ENCODE data around the gene USF2.

The USF2 gene

DNA sequence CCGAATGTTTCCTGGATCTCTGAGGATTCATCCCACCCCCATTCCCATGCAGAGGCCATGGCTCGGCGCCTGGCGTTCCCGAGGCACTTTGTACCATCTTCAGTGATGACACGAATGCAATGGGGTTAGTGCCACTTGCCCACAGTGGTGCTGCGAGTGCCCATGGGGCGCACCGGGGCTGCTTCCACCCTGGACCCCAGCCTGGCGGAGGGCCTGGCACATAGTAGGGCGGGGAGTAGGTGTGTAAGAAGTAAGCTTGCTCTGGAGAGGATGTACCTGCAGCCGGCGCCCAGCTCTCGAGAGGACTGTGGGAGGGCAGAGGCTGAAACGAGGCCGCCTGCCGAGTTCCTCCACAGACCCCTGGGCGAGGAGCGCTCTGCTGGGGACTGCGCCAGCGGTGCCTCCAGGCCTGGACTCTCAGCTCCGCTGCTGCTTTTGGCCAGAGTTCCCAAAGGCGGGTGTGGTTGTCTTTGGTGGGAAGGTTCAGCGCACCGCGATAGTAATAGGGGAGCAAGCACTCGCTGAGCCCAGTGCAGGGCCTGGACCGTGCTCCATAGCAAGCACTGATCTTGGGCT lies 8.0 kb downstream of the USF2 start:
- TF ChIP-seq, protein P1, sequence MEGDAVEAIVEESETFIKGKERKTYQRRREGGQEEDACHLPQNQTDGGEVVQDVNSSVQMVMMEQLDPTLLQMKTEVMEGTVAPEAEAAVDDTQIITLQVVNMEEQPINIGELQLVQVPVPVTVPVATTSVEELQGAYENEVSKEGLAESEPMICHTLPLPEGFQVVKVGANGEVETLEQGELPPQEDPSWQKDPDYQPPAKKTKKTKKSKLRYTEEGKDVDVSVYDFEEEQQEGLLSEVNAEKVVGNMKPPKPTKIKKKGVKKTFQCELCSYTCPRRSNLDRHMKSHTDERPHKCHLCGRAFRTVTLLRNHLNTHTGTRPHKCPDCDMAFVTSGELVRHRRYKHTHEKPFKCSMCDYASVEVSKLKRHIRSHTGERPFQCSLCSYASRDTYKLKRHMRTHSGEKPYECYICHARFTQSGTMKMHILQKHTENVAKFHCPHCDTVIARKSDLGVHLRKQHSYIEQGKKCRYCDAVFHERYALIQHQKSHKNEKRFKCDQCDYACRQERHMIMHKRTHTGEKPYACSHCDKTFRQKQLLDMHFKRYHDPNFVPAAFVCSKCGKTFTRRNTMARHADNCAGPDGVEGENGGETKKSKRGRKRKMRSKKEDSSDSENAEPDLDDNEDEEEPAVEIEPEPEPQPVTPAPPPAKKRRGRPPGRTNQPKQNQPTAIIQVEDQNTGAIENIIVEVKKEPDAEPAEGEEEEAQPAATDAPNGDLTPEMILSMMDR (IDR thresholded peaks at IDR 0.05; ENCODE audit: low read depth, low read length) = no peak
- no peak for DNase-seq (ENCODE audit: extremely low read depth, low read depth)

DNA sequence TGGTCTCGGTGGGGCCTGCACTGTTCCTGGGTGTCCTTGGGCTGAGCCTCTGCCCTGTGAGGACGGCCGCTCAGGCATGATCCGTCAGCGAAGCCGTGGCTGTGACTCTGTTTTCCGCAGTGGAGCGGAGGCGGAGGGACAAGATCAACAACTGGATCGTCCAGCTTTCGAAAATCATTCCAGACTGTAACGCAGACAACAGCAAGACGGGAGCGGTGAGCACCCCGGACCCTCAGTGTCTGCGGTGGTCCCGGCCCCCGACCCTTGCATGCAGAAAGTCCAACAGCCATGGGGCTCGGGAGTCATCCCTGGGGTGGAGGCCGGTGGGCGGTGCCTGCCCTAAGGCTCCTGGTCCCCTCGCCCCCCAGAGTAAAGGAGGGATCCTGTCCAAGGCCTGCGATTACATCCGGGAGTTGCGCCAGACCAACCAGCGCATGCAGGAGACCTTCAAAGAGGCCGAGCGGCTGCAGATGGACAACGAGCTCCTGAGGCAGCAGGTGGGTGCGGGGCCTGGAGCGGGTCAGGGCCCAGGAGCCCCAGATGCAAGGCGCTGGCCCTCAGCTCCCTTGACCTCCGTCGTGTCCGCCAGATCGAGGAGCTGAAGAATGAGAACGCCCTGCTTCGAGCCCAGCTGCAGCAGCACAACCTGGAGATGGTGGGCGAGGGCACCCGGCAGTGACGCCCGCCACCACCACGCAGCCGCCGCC lies 10.0 kb downstream of the USF2 start:
- no peak for DNase-seq (ENCODE audit: extremely low read depth, low read depth)
- TF ChIP-seq, protein P1 (IDR thresholded peaks at IDR 0.05; ENCODE audit: low read depth, low read length) = no peak

DNA sequence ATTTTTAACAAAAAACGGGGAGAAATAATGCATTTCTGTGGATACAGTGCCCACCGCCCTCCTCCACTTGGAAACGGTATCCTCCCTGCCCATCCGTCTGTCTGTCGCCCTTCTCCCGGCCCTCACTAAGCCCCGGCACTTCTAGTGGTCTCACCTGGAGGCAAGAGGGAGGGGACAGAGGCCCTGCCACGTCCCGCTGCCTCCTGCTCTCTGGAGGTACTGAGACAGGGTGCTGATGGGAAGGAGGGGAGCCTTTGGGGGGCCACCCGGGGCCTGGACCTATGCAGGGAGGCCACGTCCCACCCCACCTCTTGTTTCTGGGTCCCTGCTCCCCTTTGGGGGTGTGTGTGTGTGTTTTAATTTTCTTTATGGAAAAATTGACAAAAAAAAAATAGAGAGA lies 10.6 kb downstream of the USF2 start:
- TF ChIP-seq, protein P1 (IDR thresholded peaks at IDR 0.05; ENCODE audit: low read depth, low read length) = no peak
- no peak for DNase-seq (ENCODE audit: extremely low read depth, low read depth)

DNA sequence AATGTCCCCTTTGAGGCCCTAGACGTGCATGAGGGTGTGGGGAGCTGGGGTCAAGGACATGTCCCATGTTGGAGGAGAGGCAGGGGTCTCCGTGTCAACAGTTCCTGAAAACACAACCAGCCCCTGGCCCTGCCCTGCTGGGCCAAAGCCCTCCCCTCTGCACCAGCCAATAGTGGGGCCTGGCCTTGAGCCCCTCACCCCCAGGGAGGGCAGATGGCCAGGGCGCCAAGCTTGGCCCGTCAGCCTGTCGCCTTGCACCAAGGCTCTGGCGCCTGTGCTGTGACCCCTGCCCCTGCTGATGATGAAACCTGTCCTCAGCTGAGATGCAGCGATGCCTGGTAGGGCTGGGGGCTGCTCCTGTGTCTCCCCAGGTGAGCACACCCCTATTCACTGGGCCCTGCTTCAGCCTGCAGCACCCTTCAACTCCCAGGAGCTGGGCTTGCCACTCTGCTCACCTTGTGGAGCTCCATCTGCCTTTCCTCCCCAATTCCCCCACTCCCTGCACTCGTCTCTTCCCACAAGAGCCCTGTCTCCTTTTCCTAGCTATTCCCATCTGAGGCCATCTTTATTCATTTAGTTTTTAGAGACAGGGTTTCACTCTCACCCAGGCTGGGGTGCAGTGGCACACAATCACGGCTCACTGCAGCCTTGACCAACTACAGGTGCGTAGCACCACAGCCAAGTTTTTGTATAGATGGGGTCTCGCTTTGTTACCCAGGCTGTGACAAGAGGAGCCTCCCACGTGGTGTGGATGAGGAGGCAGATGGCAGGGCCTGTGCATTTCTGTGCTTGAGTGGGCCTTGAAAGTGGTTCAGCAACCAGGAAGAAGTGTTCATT lies 11.4 kb downstream of the USF2 start:
- TF ChIP-seq, protein P1 (IDR thresholded peaks at IDR 0.05; ENCODE audit: low read depth, low read length) = no peak
- DNase-seq (ENCODE audit: extremely low read depth, low read depth) = no peak

DNA sequence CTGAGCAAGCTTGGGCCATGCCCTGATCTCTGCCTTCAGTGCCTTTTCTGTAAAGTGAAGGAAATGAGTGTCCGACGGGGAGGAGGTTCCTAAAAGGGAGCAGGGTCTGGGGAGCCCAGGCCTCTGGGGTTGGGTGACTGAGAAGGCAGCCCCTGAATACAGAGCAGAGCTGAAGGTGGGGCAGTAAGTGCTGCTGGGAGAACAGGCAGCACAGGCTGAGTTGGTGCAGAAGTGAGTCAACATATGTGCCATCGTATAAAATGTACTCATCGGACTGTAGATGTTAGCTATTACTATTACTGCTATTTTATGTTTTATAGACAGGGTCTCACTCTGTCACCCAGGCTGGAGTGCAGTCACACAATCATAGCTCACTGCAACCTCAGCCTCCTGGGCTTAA lies 12.5 kb downstream of the USF2 start:
- DNase-seq (ENCODE audit: extremely low read depth, low read depth) = no peak
- TF ChIP-seq, protein P1 (IDR thresholded peaks at IDR 0.05; ENCODE audit: low read depth, low read length) = no peak

DNA sequence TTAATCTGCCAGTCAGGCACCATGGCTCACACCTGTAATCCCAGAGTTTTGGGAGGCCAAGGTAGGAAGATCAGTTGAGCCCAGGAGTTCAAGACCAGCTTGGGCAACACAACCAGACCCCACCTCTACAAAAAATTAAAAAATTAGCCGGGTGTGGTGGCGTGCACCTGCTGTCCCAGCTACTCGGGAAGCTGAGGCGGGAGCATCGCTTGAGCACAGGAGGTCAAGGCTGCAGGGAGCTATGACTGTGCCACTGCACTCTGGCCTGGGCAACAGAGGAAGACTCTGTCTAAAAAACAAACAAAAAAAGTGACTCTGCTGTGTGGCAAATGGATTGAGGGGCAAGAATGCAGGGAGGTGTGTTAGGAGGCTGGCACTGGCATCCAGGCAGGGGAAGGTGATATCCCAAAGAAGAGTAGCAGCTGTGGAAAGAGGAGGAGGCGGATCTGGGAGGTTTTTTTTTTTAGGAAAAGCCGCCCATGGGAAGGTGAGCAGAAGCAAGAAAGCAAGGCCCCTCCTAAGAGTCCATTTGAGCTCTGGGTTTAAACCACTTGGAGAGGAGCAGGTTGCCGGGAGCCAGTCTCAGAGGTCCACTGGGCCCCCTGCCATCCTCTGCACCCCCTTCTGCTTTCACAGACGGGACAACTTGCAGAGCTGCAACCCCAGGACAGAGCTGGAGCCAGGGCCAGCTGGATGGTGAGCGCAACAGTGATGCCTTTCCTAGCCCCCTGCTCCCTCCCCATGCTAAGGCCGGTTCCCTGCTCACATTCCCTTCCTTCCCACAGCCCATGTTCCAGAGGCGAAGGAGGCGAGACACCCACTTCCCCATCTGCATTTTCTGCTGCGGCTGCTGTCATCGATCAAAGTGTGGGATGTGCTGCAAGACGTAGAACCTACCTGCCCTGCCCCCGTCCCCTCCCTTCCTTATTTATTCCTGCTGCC lies 15.7 kb downstream of the USF2 start:
- TF ChIP-seq, protein P1 (IDR thresholded peaks at IDR 0.05; ENCODE audit: low read depth, low read length) = no peak
- no peak for DNase-seq (ENCODE audit: extremely low read depth, low read depth)
